Tibial artery (tissue), 4 donors: ENCODE measurements around the gene MLIP.
A peak's percentile ranks its signal among the peaks of the same experiment; 100 is the strongest.

Experiments used
- DNase-seq, 2 donors: peaks; one replicate each; pipeline ENCODE4 v3.0.0-alpha.2; 2019
- H3K27ac ChIP-seq, 2 donors: fragments of 200-600 bp; sonication (generic) in 1 of 2; 1 replicate in 1 of 2; 2 replicates in 1 of 2; pipeline ENCODE4 v1.5.1; 2018 to 2019; ENCODE audit warnings: mild to moderate bottlenecking in 1 of 2
- H3K27me3 ChIP-seq, 2 donors: fragments of 200-600 bp; sonication (generic) in 1 of 2; one replicate each; pipeline versions ENCODE4 v1.5.1 to v1.6.0; 2016 to 2019
- H3K36me3 ChIP-seq, 3 donors: fragments of 200-600 bp; sonication (generic) in 2 of 3; one replicate each; pipeline ENCODE4 v1.5.1; 2016 to 2019; ENCODE audit warnings: mild to moderate bottlenecking in 2 of 3
- H3K4me1 ChIP-seq, 4 donors: fragments of 200-600 bp; sonication (generic) in 2 of 4; 1 replicate in 3 of 4; 2 replicates in 1 of 4; pipeline ENCODE4 v1.5.1; 2016 to 2019
- H3K4me3 ChIP-seq, 2 donors: fragments of 200-600 bp; sonication (generic) in 1 of 2; 1 replicate in 1 of 2; 2 replicates in 1 of 2; pipeline ENCODE4 v1.5.1; 2018 to 2019; ENCODE audit warnings: mild to moderate bottlenecking in 2 of 2
- H3K9me3 ChIP-seq, 3 donors: fragments of 200-600 bp; sonication (generic) in 1 of 3; one replicate each; pipeline ENCODE4 v1.5.1; 2016 to 2019
- CTCF ChIP-seq, 2 experiments: fragments of 200-600 bp in 1 of 2; fragments of 450-650 bp in 1 of 2; IDR thresholded peaks; one replicate each; pipeline ENCODE4 v1.5.1; 2017 to 2019; ENCODE audit warnings: antibody characterized with exemption in 2 of 2, mild to moderate bottlenecking in 1 of 2, moderate library complexity in 1 of 2
- intact Hi-C: fragments of 100-400 bp; cut with DNase I; formaldehyde crosslinking; loops from one replicate; pipeline ENCODE4 v1.15.0; 2023; ENCODE audit warnings: low total_unique reads

The MLIP gene

DNA sequence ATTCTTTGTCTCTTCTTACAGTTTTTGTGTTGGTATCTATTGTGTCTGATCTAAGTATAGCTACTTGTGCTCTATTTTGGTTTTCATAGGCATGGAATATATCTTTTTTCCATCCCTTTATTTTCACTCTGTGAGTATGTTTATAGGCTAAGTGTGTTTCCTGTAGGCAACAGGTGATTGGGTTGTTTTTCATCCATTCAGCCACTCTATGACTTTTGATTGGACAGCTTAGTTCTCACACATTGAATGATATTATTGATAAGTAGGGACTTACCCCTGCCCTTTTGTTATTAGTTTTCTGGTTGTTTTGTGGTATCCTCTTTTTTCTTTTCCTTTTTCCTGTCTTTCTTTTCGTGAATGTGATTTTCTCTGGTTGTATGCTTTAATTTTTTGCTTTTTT lies 67.9 kb downstream of the MLIP start:
- Histone ChIP-seq H3K9me3 (no peaks in the 10 kb centered on the region), H3K36me3 (no peaks in the 10 kb centered on the region), H3K4me3 (no peak overlapping the region), H3K27ac (no peak overlapping the region), H3K4me1 (no peaks in the 10 kb centered on the region), H3K27me3 (no peaks in the 10 kb centered on the region)
- intact Hi-C loops: no loop called here
- TF ChIP-seq CTCF (IDR thresholded peaks at IDR 0.05): no peak
- DNase-seq: no peak

DNA sequence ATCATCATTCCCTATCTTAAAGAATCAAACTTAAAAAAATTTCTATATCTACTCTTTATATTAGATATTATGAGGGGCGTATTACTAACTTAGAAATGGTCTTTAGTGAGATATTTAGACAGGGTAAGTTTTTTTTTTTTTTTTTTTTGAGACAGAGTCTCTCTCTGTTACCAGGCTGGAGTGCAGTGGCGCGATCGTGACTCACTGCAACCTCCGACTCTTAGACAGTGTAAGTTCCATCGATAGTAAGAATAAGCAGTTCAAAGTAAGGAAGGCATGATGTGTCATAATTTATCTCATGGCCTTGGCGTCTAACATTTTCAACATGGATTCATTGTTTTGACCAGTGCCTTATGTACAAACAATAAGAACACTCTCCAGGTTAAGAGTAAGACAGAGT lies 72.4 kb downstream of the MLIP start:
- no peak for TF ChIP-seq CTCF (IDR thresholded peaks at IDR 0.05)
- Histone ChIP-seq H3K27me3 (no peaks in the 10 kb centered on the region), H3K9me3 (no peaks in the 10 kb centered on the region), H3K36me3 (no peaks in the 10 kb centered on the region), H3K4me3 (no peak overlapping the region), H3K27ac (no peak overlapping the region), H3K4me1 (peaks cover 0 to under 1% (median 0%) of the 10 kb centered on the region in 4 donors)
- no peak for DNase-seq
- intact Hi-C loops: no loop called here

DNA sequence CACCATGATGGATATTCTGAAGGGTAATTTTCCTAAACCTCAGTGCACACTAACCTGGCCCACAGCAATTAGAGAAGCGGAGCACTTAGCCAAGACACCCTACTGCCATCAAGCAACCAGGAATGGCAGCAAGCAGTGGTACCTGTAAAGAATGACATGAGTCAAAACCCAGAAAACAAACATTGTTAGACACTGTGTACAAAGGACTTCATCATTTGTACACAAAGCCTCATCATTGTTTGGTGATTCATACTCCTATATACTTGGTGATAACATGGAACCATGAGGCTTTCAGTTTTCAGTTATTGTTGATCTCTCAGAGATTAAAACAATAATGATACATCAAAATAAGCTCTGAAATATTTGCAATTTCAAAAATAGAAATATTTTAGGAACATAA lies 74.6 kb downstream of the MLIP start:
- no peak for DNase-seq
- Histone ChIP-seq H3K4me1 (peaks cover 0 to 4% (median 0%) of the 10 kb centered on the region in 4 donors), H3K9me3 (no peaks in the 10 kb centered on the region), H3K27ac (no peak overlapping the region), H3K36me3 (no peaks in the 10 kb centered on the region), H3K27me3 (no peaks in the 10 kb centered on the region), H3K4me3 (no peak overlapping the region)
- no peak for TF ChIP-seq CTCF (IDR thresholded peaks at IDR 0.05)
- intact Hi-C loops: no loop called here

- TF ChIP-seq CTCF (IDR thresholded peaks at IDR 0.05): no peak
- H3K9me3 ChIP-seq: no peaks in the 10 kb centered on the region
- no peaks in the 10 kb centered on the region for H3K27me3 ChIP-seq
- intact Hi-C loops: no loop called here
- peaks cover 0 to 19% (median 3%) of the 10 kb centered on the region in 4 donors for H3K4me1 ChIP-seq
- H3K27ac ChIP-seq: no peak overlapping the region
- no peak for DNase-seq
- no peak overlapping the region for H3K4me3 ChIP-seq
- H3K36me3 ChIP-seq: no peaks in the 10 kb centered on the region
Observed at GRCh38 chr6:54188846-54189245, 77.6 kb downstream of the MLIP start.

GRCh38 chr6:54191461-54191860 lies 80.2 kb downstream of the MLIP start:
- intact Hi-C loops: no loop called here
- no peaks in the 10 kb centered on the region for H3K9me3 ChIP-seq
- no peak overlapping the region for H3K4me3 ChIP-seq
- H3K27me3 ChIP-seq: no peaks in the 10 kb centered on the region
- H3K36me3 ChIP-seq: no peaks in the 10 kb centered on the region
- H3K27ac ChIP-seq: no peak overlapping the region
- DNase-seq: no peak
- no peak for TF ChIP-seq CTCF (IDR thresholded peaks at IDR 0.05)
- H3K4me1 ChIP-seq: peaks cover 0 to 25% (median 7%) of the 10 kb centered on the region in 4 donors

DNA sequence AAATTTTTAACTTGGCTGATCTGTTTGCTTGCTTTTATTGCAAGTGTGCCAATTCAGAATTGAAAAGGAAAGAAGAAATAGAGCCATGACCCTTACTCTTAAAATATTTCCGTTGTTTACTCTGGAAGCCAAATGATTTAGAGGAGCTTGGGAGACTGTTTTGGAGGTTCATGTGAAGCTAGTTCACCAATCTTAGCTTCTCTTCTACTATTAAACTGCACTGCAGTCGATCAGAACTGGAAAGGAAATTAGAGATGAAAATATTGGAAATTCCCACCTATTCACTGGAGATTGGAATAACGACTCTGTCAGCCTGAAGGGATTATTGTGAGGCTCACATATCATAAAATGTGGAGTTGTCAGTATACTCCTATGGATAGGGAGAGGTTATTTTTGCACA lies 81.8 kb downstream of the MLIP start:
- H3K4me1 ChIP-seq: peaks cover 0 to 25% (median 7%) of the 10 kb centered on the region in 4 donors
- H3K27ac ChIP-seq: peak overlapping the region in 1 of 2 donors; percentile 50
- H3K4me3 ChIP-seq: no peak overlapping the region
- H3K9me3 ChIP-seq: no peaks in the 10 kb centered on the region
- H3K36me3 ChIP-seq: no peaks in the 10 kb centered on the region
- intact Hi-C loops: no loop called here
- no peak for TF ChIP-seq CTCF (IDR thresholded peaks at IDR 0.05)
- DNase-seq: no peak
- no peaks in the 10 kb centered on the region for H3K27me3 ChIP-seq
